AG10803 (cell line): ENCODE results near the gene KRTAP9-6.

Experiments
- DNase-seq: peaks from one replicate; pipeline ENCODE4 v3.0.0; 2010; ENCODE audit warnings: low read depth
- H3K4me3 ChIP-seq: 2 replicates; pipeline ENCODE4 v1.5.1; 2011; ENCODE audit warnings: mild to moderate bottlenecking, low read length, control low read depth
- TF ChIP-seq, protein P1 (sequence below): conservative IDR thresholded peaks from 2 replicates; pipeline ENCODE4 v1.5.1; 2011; ENCODE audit warnings: mild to moderate bottlenecking, low read length, control low read depth, inconsistent platforms

The KRTAP9-6 gene

GRCh38 chr17:41304091-41304490 is 38.9 kb downstream of the KRTAP9-6 start:
- no peak for DNase-seq
- no peak overlapping the region for H3K4me3 ChIP-seq
- TF ChIP-seq, protein P1, sequence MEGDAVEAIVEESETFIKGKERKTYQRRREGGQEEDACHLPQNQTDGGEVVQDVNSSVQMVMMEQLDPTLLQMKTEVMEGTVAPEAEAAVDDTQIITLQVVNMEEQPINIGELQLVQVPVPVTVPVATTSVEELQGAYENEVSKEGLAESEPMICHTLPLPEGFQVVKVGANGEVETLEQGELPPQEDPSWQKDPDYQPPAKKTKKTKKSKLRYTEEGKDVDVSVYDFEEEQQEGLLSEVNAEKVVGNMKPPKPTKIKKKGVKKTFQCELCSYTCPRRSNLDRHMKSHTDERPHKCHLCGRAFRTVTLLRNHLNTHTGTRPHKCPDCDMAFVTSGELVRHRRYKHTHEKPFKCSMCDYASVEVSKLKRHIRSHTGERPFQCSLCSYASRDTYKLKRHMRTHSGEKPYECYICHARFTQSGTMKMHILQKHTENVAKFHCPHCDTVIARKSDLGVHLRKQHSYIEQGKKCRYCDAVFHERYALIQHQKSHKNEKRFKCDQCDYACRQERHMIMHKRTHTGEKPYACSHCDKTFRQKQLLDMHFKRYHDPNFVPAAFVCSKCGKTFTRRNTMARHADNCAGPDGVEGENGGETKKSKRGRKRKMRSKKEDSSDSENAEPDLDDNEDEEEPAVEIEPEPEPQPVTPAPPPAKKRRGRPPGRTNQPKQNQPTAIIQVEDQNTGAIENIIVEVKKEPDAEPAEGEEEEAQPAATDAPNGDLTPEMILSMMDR: no peak

- DNase-seq: peak; percentile 78
- TF ChIP-seq, protein P1: no peak
- no peak overlapping the region for H3K4me3 ChIP-seq
Observed at GRCh38 chr17:41307647-41308046, 42.5 kb downstream of the KRTAP9-6 start.

- no peak overlapping the region for H3K4me3 ChIP-seq
- DNase-seq: peak; percentile 46
- TF ChIP-seq, protein P1: no peak
Observed at GRCh38 chr17:41308251-41308917, 43.2 kb downstream of the KRTAP9-6 start.

GRCh38 chr17:41308918-41309359 is 43.8 kb downstream of the KRTAP9-6 start, which contains the start of gene KRTAP16-1:
TSS of gene KRTAP16-1 (minus strand) at chr17:41309309. CDS start at chr17:41309253, 56 bp downstream.
- no peak for DNase-seq
- TF ChIP-seq, protein P1: no peak
- H3K4me3 ChIP-seq: no peak within 1 kb of the TSS

- no peak overlapping the region for H3K4me3 ChIP-seq
- DNase-seq: no peak
- TF ChIP-seq, protein P1: no peak
Observed at GRCh38 chr17:41311111-41311510, 45.9 kb downstream of the KRTAP9-6 start.

- TF ChIP-seq, protein P1: no peak
- no peak within 1 kb of the TSS for H3K4me3 ChIP-seq
- no peak for DNase-seq
Observed at GRCh38 chr17:41315204-41315794, 50.1 kb downstream of the KRTAP9-6 start, which contains the start of gene KRTAP17-1. TSS of gene KRTAP17-1 (minus strand) at chr17:41315710. CDS start at chr17:41315650, 60 bp downstream.
